ENCODE measurements around the gene SRRM2.

SRRM2 gene

GRCh38 chr16:2804728-2805127, 52.3 kb downstream of the SRRM2 start:
- no peak for DNase-seq

- no peak for DNase-seq
Measured at GRCh38 chr16:2806286-2806685, 53.8 kb downstream of the SRRM2 start.

- no peak for DNase-seq
Measured at GRCh38 chr16:2808181-2808580, 55.7 kb downstream of the SRRM2 start.

- no peak for DNase-seq
Measured at GRCh38 chr16:2809149-2809760, 56.8 kb downstream of the SRRM2 start.

GRCh38 chr16:2810651-2811050, 58.2 kb downstream of the SRRM2 start:
- DNase-seq = no peak

GRCh38 chr16:2811703-2812471, 59.4 kb downstream of the SRRM2 start:
- no peak for DNase-seq

- DNase-seq = no peak
Measured at GRCh38 chr16:2813771-2814221, 61.4 kb downstream of the SRRM2 start.

GRCh38 chr16:2814551-2815298, 62.3 kb downstream of the SRRM2 start:
- DNase-seq = no peak

GRCh38 chr16:2815299-2815771, 62.9 kb downstream of the SRRM2 start:
- no peak for DNase-seq

GRCh38 chr16:2816751-2817339, 64.4 kb downstream of the SRRM2 start, which contains the start of gene PRSS21:
PRSS21 (plus strand) TSS chr16:2817237; CDS start chr16:2817269, 32 bp downstream.
- no peak for DNase-seq

- DNase-seq = no peak
Measured at GRCh38 chr16:2817340-2818271, 65.2 kb downstream of the SRRM2 start.

- no peak for DNase-seq
Measured at GRCh38 chr16:2818272-2818876, 65.9 kb downstream of the SRRM2 start.

- DNase-seq = no peak
Measured at GRCh38 chr16:2819179-2819938, 66.9 kb downstream of the SRRM2 start.

- DNase-seq = no peak
Measured at GRCh38 chr16:2819939-2820835, 67.7 kb downstream of the SRRM2 start.

Measured in NCI-H524 treated with DMSO at 0.1 percent for 48 hours (cell line).